ENCODE data around the gene MSLN. TPM values are rescaled to one million over a fixed set of nuclear protein-coding genes. Genes with fewer than 3 reads are reported as not detected.

Gene MSLN
- total RNA-seq, 2 donors from 2014 or later: 1.3 TPM; not detected in 1

DNA sequence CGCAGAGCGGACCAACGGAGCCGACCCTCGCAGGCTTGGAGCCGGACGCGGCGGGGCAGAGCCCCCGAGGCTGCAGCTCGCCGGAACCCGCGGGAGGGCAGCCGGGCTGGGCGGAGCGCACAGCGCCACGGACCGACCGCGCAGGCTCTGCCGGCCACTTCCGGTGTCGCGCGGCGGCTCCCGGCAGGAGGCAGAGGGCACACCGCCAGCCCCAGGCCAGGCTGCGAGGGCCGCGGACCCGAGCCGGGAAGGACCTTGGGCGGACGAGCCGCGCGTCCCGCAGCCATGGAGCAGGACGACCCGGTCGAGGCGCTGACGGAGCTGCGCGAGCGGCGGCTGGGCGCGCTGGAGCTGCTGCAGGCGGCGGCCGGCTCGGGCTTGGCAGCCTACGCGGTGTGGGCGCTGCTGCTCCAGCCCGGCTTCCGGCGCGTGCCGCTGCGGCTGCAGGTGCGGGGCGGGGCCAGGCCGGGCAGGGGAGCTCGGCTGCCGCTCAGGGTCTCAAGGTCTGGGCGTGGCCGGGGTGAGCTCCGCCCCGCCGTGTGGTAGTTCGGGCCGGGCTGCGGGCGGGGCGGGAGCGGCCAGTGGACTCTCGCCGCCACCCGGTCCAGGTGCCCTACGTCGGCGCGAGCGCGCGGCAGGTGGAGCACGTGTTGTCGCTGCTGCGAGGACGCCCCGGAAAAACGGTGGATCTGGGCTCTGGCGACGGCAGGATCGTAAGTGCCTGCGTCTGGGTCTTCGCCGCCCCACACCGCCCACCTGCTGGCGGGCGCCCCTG lies 39.4 kb upstream of the MSLN start, which contains the start of gene ANTKMT:
Gene ANTKMT (plus strand): TSS at position 157 of the 775 bp plus-strand sequence. CDS start 129 bp downstream, at position 286.
- peak; percentile 60 for ATAC-seq (ENCODE audit: insufficient number of reproducible peaks, low FRiP score, low read depth)
- TF ChIP-seq, protein P1, sequence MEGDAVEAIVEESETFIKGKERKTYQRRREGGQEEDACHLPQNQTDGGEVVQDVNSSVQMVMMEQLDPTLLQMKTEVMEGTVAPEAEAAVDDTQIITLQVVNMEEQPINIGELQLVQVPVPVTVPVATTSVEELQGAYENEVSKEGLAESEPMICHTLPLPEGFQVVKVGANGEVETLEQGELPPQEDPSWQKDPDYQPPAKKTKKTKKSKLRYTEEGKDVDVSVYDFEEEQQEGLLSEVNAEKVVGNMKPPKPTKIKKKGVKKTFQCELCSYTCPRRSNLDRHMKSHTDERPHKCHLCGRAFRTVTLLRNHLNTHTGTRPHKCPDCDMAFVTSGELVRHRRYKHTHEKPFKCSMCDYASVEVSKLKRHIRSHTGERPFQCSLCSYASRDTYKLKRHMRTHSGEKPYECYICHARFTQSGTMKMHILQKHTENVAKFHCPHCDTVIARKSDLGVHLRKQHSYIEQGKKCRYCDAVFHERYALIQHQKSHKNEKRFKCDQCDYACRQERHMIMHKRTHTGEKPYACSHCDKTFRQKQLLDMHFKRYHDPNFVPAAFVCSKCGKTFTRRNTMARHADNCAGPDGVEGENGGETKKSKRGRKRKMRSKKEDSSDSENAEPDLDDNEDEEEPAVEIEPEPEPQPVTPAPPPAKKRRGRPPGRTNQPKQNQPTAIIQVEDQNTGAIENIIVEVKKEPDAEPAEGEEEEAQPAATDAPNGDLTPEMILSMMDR (IDR thresholded peaks at IDR 0.05): no peak
- no peaks in the 10 kb centered on the region for H3K27me3 ChIP-seq (replicated peaks; ENCODE audit: insufficient read depth)
- DNase-seq (ENCODE audit: low spot score): no peak
- H3K9me3 ChIP-seq: no peaks in the 10 kb centered on the region
- H3K27ac ChIP-seq: peak within 1 kb of the TSS; percentile 12 to 86
- H3K36me3 ChIP-seq: no peaks in the 10 kb centered on the region
- H3K4me3 ChIP-seq: peak within 1 kb of the TSS; percentile 97
- peaks cover 13 to 28% of the 10 kb centered on the region in 2 donors for H3K4me1 ChIP-seq (ENCODE audit: control insufficient read depth in 1 of 2, low read depth in 2 of 2)

DNA sequence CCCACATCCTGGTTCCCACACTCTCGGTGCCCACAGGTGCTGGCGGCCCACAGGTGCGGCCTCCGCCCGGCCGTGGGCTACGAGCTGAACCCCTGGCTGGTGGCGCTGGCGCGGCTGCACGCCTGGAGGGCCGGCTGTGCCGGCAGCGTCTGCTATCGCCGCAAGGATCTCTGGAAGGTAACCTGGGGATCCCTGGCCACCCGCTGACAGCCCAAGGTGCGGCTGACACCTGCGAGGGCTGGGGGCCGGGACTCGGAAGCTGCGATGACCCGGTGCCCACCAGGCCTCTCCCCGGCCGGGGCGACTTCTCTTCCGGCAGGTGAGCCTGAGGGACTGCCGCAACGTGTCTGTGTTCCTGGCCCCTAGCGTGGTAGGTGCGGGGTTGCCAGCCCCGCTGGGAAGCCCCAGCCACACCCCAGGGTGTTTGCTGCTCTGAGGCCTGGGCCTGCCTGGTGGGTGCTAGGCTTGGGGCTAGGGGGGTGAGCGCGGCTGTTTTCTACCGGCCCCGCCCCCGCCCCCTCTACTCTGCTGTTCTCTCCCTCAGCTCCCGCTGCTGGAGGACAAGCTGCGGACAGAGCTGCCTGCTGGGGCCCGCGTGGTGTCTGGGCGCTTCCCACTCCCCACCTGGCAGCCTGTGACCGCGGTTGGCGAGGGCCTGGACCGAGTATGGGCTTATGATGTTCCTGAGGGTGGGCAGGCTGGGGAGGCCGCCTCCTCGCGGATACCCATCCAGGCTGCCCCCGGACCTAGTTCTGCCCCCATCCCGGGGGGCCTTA lies 38.6 kb upstream of the MSLN start:
- Histone ChIP-seq H3K9me3 (no peaks in the 10 kb centered on the region), H3K4me3 (peak overlapping the region; percentile 97), H3K27me3 (replicated peaks; ENCODE audit: insufficient read depth) (no peaks in the 10 kb centered on the region), H3K4me1 (ENCODE audit: control insufficient read depth in 1 of 2, low read depth in 2 of 2) (peaks cover 13 to 26% of the 10 kb centered on the region in 2 donors), H3K27ac (peak overlapping the region in 1 of 2 donors; percentile 86), H3K36me3 (no peaks in the 10 kb centered on the region)
- no peak for ATAC-seq (ENCODE audit: insufficient number of reproducible peaks, low FRiP score, low read depth)
- no peak for DNase-seq (ENCODE audit: low spot score)
- TF ChIP-seq, protein P1 (IDR thresholded peaks at IDR 0.05): no peak

DNA sequence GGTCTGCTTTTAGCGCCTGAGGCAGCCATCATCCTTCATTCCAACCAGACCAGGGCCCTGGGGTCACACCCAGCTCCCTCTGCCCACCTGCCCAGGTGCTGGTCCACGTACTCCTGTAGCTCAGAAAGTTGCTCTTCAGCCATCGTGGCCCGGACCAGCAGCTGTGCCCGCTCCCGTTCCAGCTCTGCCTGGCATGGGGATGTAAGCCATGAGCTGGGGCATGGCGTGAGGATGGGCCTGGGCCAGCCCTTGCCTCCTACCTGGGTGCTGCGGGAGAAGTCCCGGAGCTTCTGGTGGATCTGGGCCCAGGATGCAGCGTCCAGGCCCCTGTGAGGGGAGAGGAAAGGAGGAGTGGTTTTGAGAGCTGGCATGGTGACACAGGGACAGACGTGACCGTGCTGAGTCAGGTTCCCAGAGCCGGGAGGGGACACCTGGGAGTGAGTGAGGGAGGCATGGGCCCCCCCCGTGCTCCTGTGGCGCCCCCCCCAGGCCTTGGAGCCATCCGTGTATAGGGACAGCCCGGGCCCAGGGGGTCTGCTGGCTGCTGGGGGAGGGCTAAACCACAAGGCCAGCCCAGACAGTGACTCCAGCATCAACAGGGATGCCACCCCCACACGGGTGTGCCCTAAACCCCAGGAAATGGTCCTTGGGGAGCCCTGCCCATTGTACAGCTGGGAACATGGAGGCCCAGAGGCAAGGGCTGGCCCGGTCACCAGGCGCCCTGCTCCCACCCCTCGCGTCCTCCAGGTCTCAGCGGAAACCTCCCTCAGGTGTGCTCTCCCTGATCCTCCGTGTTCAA lies 37.5 kb upstream of the MSLN start:
- peaks cover 21 to 35% of the 10 kb centered on the region in 2 donors for H3K4me1 ChIP-seq (ENCODE audit: control insufficient read depth in 1 of 2, low read depth in 2 of 2)

DNA sequence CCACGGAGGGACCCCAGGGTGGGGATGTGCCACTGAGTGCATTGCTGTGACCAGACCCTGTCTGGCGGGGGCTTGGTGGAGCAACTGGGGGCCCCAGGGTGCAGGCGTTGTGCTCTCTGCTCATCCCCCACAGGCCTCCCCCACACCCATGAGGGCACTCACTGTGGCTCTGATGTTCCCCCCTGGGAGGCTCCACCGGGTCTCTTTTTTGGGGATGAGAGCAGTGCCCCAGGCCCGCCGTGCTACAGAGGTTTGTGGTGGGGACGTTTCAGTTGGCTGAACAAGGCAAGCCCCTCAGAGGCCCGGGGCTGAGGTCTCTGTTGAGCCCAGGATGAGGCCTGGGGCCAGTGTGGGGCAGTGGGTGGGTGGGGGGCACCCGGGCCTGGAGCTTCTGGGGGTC lies 36.8 kb upstream of the MSLN start:
- H3K4me3 ChIP-seq: no peak overlapping the region
- no peaks in the 10 kb centered on the region for H3K9me3 ChIP-seq
- no peak for ATAC-seq (ENCODE audit: insufficient number of reproducible peaks, low FRiP score, low read depth)
- H3K36me3 ChIP-seq: no peaks in the 10 kb centered on the region
- DNase-seq (ENCODE audit: low spot score): no peak
- no peaks in the 10 kb centered on the region for H3K27me3 ChIP-seq (replicated peaks; ENCODE audit: insufficient read depth)
- TF ChIP-seq, protein P1 (IDR thresholded peaks at IDR 0.05): no peak
- H3K27ac ChIP-seq: no peak overlapping the region
- peaks cover 25 to 39% of the 10 kb centered on the region in 2 donors for H3K4me1 ChIP-seq (ENCODE audit: control insufficient read depth in 1 of 2, low read depth in 2 of 2)

More for the DNA sequence above, 37.5 kb upstream of the MSLN start:
- TF ChIP-seq, protein P1 (IDR thresholded peaks at IDR 0.05): no peak
- DNase-seq (ENCODE audit: low spot score) (no peak), ATAC-seq (ENCODE audit: insufficient number of reproducible peaks, low FRiP score, low read depth) (no peak)
- no peaks in the 10 kb centered on the region for H3K36me3 ChIP-seq
- H3K27me3 ChIP-seq (replicated peaks; ENCODE audit: insufficient read depth): no peaks in the 10 kb centered on the region
- H3K27ac ChIP-seq: no peak overlapping the region
- no peaks in the 10 kb centered on the region for H3K9me3 ChIP-seq
- no peak overlapping the region for H3K4me3 ChIP-seq
